GM18526 (cell line): ENCODE measurements around the gene SORBS1.

ENCODE experiments used
- POLR2A ChIP-seq: IDR thresholded peaks from 3 replicates; pipeline ENCODE4 v1.6.1; 2011; ENCODE audit not compliant: insufficient read length; ENCODE audit errors: extremely low read depth

The SORBS1 gene

DNA sequence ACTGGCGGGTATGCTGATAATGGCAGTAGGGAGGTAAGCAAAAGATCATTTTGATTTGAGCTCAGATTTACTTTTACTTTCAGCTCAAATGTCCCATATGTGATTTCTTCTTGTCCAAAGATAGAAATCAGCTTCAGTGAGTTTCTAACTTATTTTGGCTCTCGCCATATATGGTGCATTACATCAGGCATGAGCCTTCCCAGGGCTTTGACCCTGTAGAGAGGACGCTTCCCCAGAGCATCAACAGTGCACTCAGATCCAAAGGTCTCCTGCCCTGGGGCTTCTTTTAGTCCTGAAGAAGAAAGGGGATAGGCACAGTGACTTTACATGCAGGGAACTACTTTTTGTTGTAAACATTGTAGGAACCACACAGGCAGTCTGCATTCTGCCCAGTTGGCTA, 141.8 kb downstream of the SORBS1 start:
- TF ChIP-seq POLR2A = no peak

- TF ChIP-seq POLR2A = no peak
Measured at GRCh38 chr10:95416973-95417372, 144.2 kb downstream of the SORBS1 start.

- TF ChIP-seq POLR2A = no peak
Measured at GRCh38 chr10:95416270-95416669, 144.9 kb downstream of the SORBS1 start.

- TF ChIP-seq POLR2A = no peak
Measured at GRCh38 chr10:95415621-95416031, 145.5 kb downstream of the SORBS1 start.

DNA sequence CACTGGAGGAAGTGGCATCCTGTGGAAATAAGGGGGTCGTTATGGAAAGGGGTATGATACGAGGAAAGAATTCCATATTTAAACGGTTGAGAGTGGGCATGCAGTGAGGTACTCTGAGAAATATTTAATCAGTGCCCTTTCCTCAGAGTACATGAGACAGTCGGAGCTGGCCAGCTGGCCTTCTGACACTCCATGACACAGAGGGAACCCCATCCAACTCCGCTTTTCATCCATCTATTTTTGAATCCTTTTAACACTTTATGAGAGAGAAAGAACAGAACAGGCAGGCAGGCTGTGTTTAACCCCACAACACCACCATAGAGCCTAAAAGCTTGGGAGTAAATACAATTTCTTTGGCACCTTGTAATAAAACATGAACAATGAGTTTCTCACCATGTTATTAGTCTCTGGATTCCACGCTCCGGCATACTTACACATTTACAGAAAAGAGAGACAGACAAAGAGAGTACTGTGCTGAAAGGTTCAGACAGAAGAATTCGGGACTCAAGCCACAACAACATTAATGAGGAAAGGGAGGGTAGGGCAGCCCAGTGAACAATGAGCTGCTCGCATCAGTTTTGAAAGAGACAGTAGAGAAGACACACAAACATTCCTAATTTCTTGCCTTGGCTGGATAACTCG, 146.2 kb downstream of the SORBS1 start:
- no peak for TF ChIP-seq POLR2A

GRCh38 chr10:95414016-95414830, 146.9 kb downstream of the SORBS1 start:
- no peak for TF ChIP-seq POLR2A

DNA sequence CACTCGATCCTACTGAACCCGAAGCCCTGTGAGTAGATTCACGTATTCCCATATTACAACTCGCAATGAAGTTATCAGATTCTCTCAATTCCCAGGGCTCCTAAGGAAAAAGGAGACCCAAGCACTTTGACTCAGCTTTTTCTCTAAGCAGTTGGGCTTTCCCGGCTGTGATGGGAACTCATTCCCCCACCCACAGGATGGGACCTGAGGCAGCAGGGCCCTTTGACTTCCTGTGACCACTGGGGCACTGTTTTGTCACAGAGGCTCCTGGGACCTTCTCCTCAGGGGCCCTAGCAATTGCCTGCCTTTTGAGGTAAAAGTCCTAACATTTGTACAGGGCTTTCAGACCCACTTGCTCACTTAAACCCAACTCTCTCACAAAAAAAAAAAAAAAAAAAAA, 147.6 kb downstream of the SORBS1 start:
- TF ChIP-seq POLR2A = no peak

DNA sequence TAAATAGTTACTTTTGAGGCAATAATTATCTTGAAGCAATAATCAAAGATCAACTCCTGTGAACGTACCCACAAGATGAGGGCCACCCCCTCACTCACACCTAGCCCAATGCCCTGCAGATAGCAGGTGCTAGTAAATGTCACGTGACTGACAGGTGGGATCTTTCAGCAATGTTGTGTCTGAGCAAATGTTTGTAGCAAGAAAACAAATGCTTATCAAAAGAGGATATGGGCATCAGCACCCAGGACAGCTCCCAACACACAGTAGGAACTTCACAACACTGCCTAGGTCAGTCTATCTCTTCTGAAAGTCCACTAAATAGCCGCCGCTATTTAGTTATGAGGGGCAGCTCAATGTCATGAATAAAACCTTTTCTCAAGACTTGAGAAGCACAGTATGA, 149.5 kb downstream of the SORBS1 start:
- no peak for TF ChIP-seq POLR2A

GRCh38 chr10:95408983-95409873, 151.9 kb downstream of the SORBS1 start:
- TF ChIP-seq POLR2A = no peak

- TF ChIP-seq POLR2A = no peak
Measured at GRCh38 chr10:95408148-95408960, 152.8 kb downstream of the SORBS1 start.

- TF ChIP-seq POLR2A = no peak
Measured at GRCh38 chr10:95407546-95407945, 153.6 kb downstream of the SORBS1 start.

GRCh38 chr10:95406651-95407280, 154.4 kb downstream of the SORBS1 start:
- TF ChIP-seq POLR2A = no peak

DNA sequence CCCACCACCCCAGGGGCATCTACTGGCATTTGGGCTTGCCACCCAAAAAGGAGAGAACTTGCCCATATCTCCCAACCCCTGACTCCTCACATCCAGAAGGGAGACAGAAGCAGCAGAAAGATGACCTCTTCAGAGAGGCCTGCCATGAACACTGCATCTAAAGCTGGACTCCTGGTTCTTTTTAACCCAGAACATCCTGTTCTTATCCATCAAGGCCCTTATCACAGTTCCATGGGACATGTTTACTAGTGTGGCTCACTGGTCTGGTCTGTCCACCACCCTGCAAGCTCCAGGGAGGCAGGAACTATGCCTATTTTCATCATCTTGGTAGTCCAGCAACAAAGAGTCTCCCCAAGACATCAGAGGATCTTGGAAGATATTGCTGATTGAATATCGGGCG, 155.5 kb downstream of the SORBS1 start:
- TF ChIP-seq POLR2A = no peak

- TF ChIP-seq POLR2A = no peak
Measured at GRCh38 chr10:95404864-95405263, 156.3 kb downstream of the SORBS1 start.
